ENCODE data around the gene KIAA0930.

The KIAA0930 gene

GRCh38 chr22:45144916-45145315, 95.8 kb downstream of the KIAA0930 start:
- no peak overlapping the region for H2AFZ ChIP-seq (ENCODE audit: low read depth, low read length)
- H3K79me2 ChIP-seq (ENCODE audit: insufficient read depth, low read length): no peaks in the 10 kb centered on the region
- no peaks in the 10 kb centered on the region for H3K9me3 ChIP-seq (ENCODE audit: insufficient read depth, low read length, severe bottlenecking)
- peaks cover 4% of the 10 kb centered on the region for H3K36me3 ChIP-seq (ENCODE audit: insufficient read depth, low read length)
- H3K4me3 ChIP-seq (ENCODE audit: low read depth in 1 of 2, low read length in 2 of 2): no peak overlapping the region
- no peaks in the 10 kb centered on the region; the same call in 1 of the 2 replicates for H4K20me1 ChIP-seq (ENCODE audit: insufficient read depth, low read length)
- no peak overlapping the region for H3K27ac ChIP-seq (ENCODE audit: low read length)
- no peaks in the 10 kb centered on the region for H3K27me3 ChIP-seq (ENCODE audit: insufficient read depth, low read length, poor library complexity)
- no peak for TF ChIP-seq EZH2 (IDR thresholded peaks at IDR 0.05; ENCODE audit: borderline replicate concordance, low read depth, low read length, severe bottlenecking)
- no peak for TF ChIP-seq CTCF (IDR thresholded peaks at IDR 0.05; ENCODE audit: borderline replicate concordance, extremely low read depth, low read length, poor library complexity, severe bottlenecking)
- no peak overlapping the region for H3K4me2 ChIP-seq (ENCODE audit: insufficient read depth, low read length)
- ATAC-seq (ENCODE audit: insufficient read depth, low read depth): no peak
- H3K4me1 ChIP-seq (ENCODE audit: insufficient read depth, low read length): no peaks in the 10 kb centered on the region
- no peak for DNase-seq
- no peak overlapping the region for H3K9ac ChIP-seq (ENCODE audit: low read depth, low read length)

- ATAC-seq (ENCODE audit: insufficient read depth, low read depth) (no peak), DNase-seq (no peak)
- Histone ChIP-seq H3K4me3 (ENCODE audit: low read depth in 1 of 2, low read length in 2 of 2) (no peak overlapping the region), H3K4me1 (ENCODE audit: insufficient read depth, low read length) (no peaks in the 10 kb centered on the region), H3K79me2 (ENCODE audit: insufficient read depth, low read length) (no peaks in the 10 kb centered on the region), H3K27me3 (ENCODE audit: insufficient read depth, low read length, poor library complexity) (no peaks in the 10 kb centered on the region), H3K4me2 (ENCODE audit: insufficient read depth, low read length) (no peak overlapping the region), H3K27ac (ENCODE audit: low read length) (no peak overlapping the region), H3K36me3 (ENCODE audit: insufficient read depth, low read length) (no peaks in the 10 kb centered on the region), H4K20me1 (ENCODE audit: insufficient read depth, low read length) (no peaks in the 10 kb centered on the region; the same call in 1 of the 2 replicates), H3K9ac (ENCODE audit: low read depth, low read length) (no peak overlapping the region), H3K9me3 (ENCODE audit: insufficient read depth, low read length, severe bottlenecking) (no peaks in the 10 kb centered on the region), H2AFZ (ENCODE audit: low read depth, low read length) (no peak overlapping the region)
- TF ChIP-seq EZH2 (IDR thresholded peaks at IDR 0.05; ENCODE audit: borderline replicate concordance, low read depth, low read length, severe bottlenecking) (no peak), CTCF (IDR thresholded peaks at IDR 0.05; ENCODE audit: borderline replicate concordance, extremely low read depth, low read length, poor library complexity, severe bottlenecking) (no peak)
Observed at GRCh38 chr22:45142376-45142775, 98.3 kb downstream of the KIAA0930 start.

All from DND-41 (cell line).